PC-9 (cell line): ENCODE data around the gene CCDC71L. TPM values are rescaled to one million over a fixed set of nuclear protein-coding genes. Genes with fewer than 3 reads are reported as not detected.

ENCODE experiments used
- BruUV-seq: library from RNA; stranded (reverse); fragments of 400-500 nt; replicated peaks from 2 replicates; lab custom pipeline; 2021; lab: Mats Ljungman, UMichigan
- CTCF ChIA-PET: fragments of 300-600 bp; sonication (Branson Sonifier 250); formaldehyde crosslinking; loops from one replicate; lab custom pipeline; 2022; ENCODE audit warnings: antibody characterized with exemption; lab: Charles Lee
- POLR2A ChIA-PET: fragments of 300-600 bp; sonication (Branson Sonifier 250); formaldehyde crosslinking; loops from one replicate; lab custom pipeline; 2022; ENCODE audit warnings: antibody characterized with exemption; ENCODE audit not compliant: unreplicated experiment; lab: Charles Lee
- DNase-seq, 2 experiments: peaks; one replicate each; pipeline versions ENCODE4 v3.0.0 to v3.0.0-alpha.2; 2015 to 2022; ENCODE audit warnings: mixed read lengths in 1 of 2
- H2AFZ ChIP-seq: fragments of 200-600 bp; sonication (generic); 2 replicates; pipeline ENCODE4 v1.8.1; 2017; ENCODE audit warnings: antibody characterized with exemption
- H3F3A ChIP-seq: fragments of 200-600 bp; sonication (generic); 2 replicates; pipeline ENCODE4 v1.8.1; 2017; ENCODE audit warnings: antibody characterized with exemption, mild to moderate bottlenecking, low read depth; ENCODE audit not compliant: insufficient read depth
- H3K27ac ChIP-seq: fragments of 200-600 bp; sonication (generic); 2 replicates; pipeline ENCODE4 v1.6.1; 2016; ENCODE audit warnings: mixed run types
- H3K27me3 ChIP-seq: fragments of 200-600 bp; sonication (generic); 2 replicates; pipeline ENCODE4 v1.6.1; 2016; ENCODE audit warnings: low read depth, mixed run types; ENCODE audit not compliant: insufficient read depth
- H3K36me3 ChIP-seq: fragments of 200-600 bp; sonication (generic); 2 replicates; pipeline ENCODE4 v1.6.1; 2016; ENCODE audit warnings: low read depth, mixed run types
- H3K4me1 ChIP-seq: fragments of 200-600 bp; sonication (generic); replicated peaks from 2 replicates; pipeline ENCODE4 v1.6.1; 2016; ENCODE audit warnings: mixed run types; ENCODE audit not compliant: insufficient read depth
- H3K4me2 ChIP-seq: fragments of 200-600 bp; sonication (generic); 2 replicates; pipeline ENCODE4 v1.6.1; 2017; ENCODE audit warnings: mixed run types
- H3K4me3 ChIP-seq: fragments of 200-600 bp; sonication (generic); 2 replicates; pipeline ENCODE4 v1.6.1; 2016; ENCODE audit warnings: mixed run types
- H3K79me2 ChIP-seq: fragments of 200-600 bp; sonication (generic); 2 replicates; pipeline ENCODE4 v1.6.1; 2017; ENCODE audit warnings: low read depth, mixed run types
- H3K9me2 ChIP-seq: fragments of 200-600 bp; sonication (generic); 2 replicates; pipeline ENCODE4 v1.8.1; 2017; ENCODE audit warnings: mild to moderate bottlenecking; ENCODE audit not compliant: insufficient read depth
- H3K9me3 ChIP-seq: fragments of 200-600 bp; sonication (generic); 2 replicates; pipeline ENCODE4 v1.8.1; 2016; ENCODE audit warnings: low read depth; ENCODE audit not compliant: insufficient read depth
- H4K20me1 ChIP-seq: fragments of 200-600 bp; sonication (generic); 2 replicates; pipeline ENCODE4 v1.8.1; 2017; ENCODE audit not compliant: insufficient read depth
- CTCF ChIP-seq: fragments of 200-600 bp; sonication (generic); conservative IDR thresholded peaks from 2 replicates; pipeline ENCODE4 v1.6.1; 2017; ENCODE audit warnings: mixed run types, antibody characterized with exemption, mild to moderate bottlenecking, moderate library complexity
- EZH2 ChIP-seq: fragments of 200-600 bp; sonication (generic); IDR thresholded peaks from 2 replicates; pipeline ENCODE4 v1.8.0; 2017; ENCODE audit warnings: antibody characterized with exemption, low read depth
- intact Hi-C: fragments of 100-400 bp; cut with micrococcal nuclease; formaldehyde crosslinking; loops from one replicate; pipeline ENCODE4 v1.10.0; 2022; ENCODE audit not compliant: unreplicated experiment
- total RNA-seq: library from RNA; stranded (reverse); gene quantifications from 2 replicates; pipeline ENCODE4 v1.2.3, GENCODE V29; 2021

The CCDC71L gene
- total RNA-seq, 1 experiment from 2014 or later, result 18.4 TPM

- no peaks in the 10 kb centered on the region for H3K27me3 ChIP-seq
- intact Hi-C loops, result loop anchor here (5.0 kb wide), 1 partner anchor 374 kb away; the partner anchor contains the start of gene NAMPT
- peaks cover 29% of the 10 kb centered on the region for H3K79me2 ChIP-seq
- no peak for TF ChIP-seq EZH2
- no TSS peak for BruUV-seq
- no peak overlapping the region for H2AFZ ChIP-seq
- H3K27ac ChIP-seq, result no peak overlapping the region
- H3K36me3 ChIP-seq, result no peaks in the 10 kb centered on the region
- H3K4me1 ChIP-seq, result peaks cover 19% of the 10 kb centered on the region
- CTCF ChIA-PET, result no interaction called here
- no peaks in the 10 kb centered on the region for H3K9me2 ChIP-seq
- peaks cover 7% of the 10 kb centered on the region for H3F3A ChIP-seq
- POLR2A ChIA-PET, result interaction anchor here (0.7 kb wide), 1 partner anchor 384 kb away, joined by 3 read pairs; no protein-coding TSS in a partner anchor
- no peaks in the 10 kb centered on the region for H3K9me3 ChIP-seq
- H3K4me3 ChIP-seq, result no peak overlapping the region
- H3K4me2 ChIP-seq, result no peak overlapping the region
- no peak for DNase-seq
- no peaks in the 10 kb centered on the region for H4K20me1 ChIP-seq
Observed at GRCh38 chr7:106655703-106656498, 5.1 kb downstream of the CCDC71L start.

- H2AFZ ChIP-seq, result no peak overlapping the region
- H3F3A ChIP-seq, result no peaks in the 10 kb centered on the region; the same call in 1 of the 2 replicates
- no peak for TF ChIP-seq EZH2
- TF ChIP-seq CTCF, result no peak
- intact Hi-C loops, result no loop called here
- peaks cover 15% of the 10 kb centered on the region for H3K79me2 ChIP-seq
- H3K9me3 ChIP-seq, result no peaks in the 10 kb centered on the region
- no peak for DNase-seq
- peaks cover 14% of the 10 kb centered on the region for H3K4me1 ChIP-seq
- POLR2A ChIA-PET, result no interaction called here
- no TSS peak for BruUV-seq
- H3K27ac ChIP-seq, result no peak overlapping the region
- CTCF ChIA-PET, result no interaction called here
- no peaks in the 10 kb centered on the region for H3K9me2 ChIP-seq
- H3K36me3 ChIP-seq, result no peaks in the 10 kb centered on the region
- no peak overlapping the region for H3K4me2 ChIP-seq
- no peaks in the 10 kb centered on the region for H4K20me1 ChIP-seq
- no peak overlapping the region for H3K4me3 ChIP-seq
- no peaks in the 10 kb centered on the region for H3K27me3 ChIP-seq
Observed at GRCh38 chr7:106653488-106653887, 7.5 kb downstream of the CCDC71L start.

- Histone ChIP-seq H3K9me2 (no peaks in the 10 kb centered on the region), H3K27me3 (no peaks in the 10 kb centered on the region), H3F3A (no peaks in the 10 kb centered on the region; the same call in 1 of the 2 replicates), H3K4me1 (peaks cover 8% of the 10 kb centered on the region; the same call in 1 of the 2 replicates), H4K20me1 (no peaks in the 10 kb centered on the region), H3K4me2 (no peak overlapping the region), H3K9me3 (no peaks in the 10 kb centered on the region), H2AFZ (no peak overlapping the region), H3K4me3 (no peak overlapping the region), H3K36me3 (no peaks in the 10 kb centered on the region), H3K27ac (no peak overlapping the region), H3K79me2 (peaks cover 9% of the 10 kb centered on the region)
- BruUV-seq, result no TSS peak
- intact Hi-C loops, result no loop called here
- DNase-seq, result no peak
- POLR2A ChIA-PET, result no interaction called here
- TF ChIP-seq CTCF, result no peak
- TF ChIP-seq EZH2, result no peak
- CTCF ChIA-PET, result interaction anchor here (0.7 kb wide), 1 partner anchor 272 kb away, joined by 4 read pairs; no protein-coding TSS in a partner anchor
Observed at GRCh38 chr7:106652909-106653308, 8.0 kb downstream of the CCDC71L start.
